BJ (cell line): ENCODE data around the gene HLA-DMB. TPM values are rescaled to one million over a fixed set of nuclear protein-coding genes. Genes with fewer than 3 reads are reported as not detected.

Experiments used
- CTCF ChIA-PET: fragments of 350-600 bp; formaldehyde crosslinking; extraction: SDS; loops from one replicate; lab custom pipeline; 2021; ENCODE audit warnings: antibody characterized with exemption, inconsistent platforms; lab: Yijun Ruan, JAX
- POLR2A ChIA-PET: fragments of 300-600 bp; sonication (Branson Sonifier 250); formaldehyde crosslinking; extraction: SDS; loops from one replicate; lab custom pipeline; 2021; ENCODE audit warnings: antibody characterized with exemption; lab: Charles Lee
- DNase-seq: peaks from one replicate; pipeline ENCODE4 v3.0.0-alpha.2; 2011; ENCODE audit warnings: low read depth
- H3K27me3 ChIP-seq: 2 replicates; pipeline ENCODE4 v1.6.0; 2011; ENCODE audit warnings: low read length; ENCODE audit not compliant: control insufficient read depth, insufficient read depth
- H3K36me3 ChIP-seq: 2 replicates; pipeline ENCODE4 v1.5.1; 2011; ENCODE audit warnings: low read length; ENCODE audit not compliant: control insufficient read depth, insufficient read depth
- H3K4me3 ChIP-seq: 2 replicates; pipeline ENCODE4 v1.5.1; 2011; ENCODE audit warnings: low read depth, mild to moderate bottlenecking, control low read depth, low read length
- CTCF ChIP-seq: IDR thresholded peaks from 2 replicates; pipeline ENCODE4 v1.5.1; 2011; ENCODE audit warnings: low read depth, mild to moderate bottlenecking, control low read depth, inconsistent platforms, low read length, moderate library complexity; ENCODE audit not compliant: insufficient read depth
- polyA plus RNA-seq: library from polyadenylated mRNA; depleted of rRNA; stranded (reverse); fragments of >200 nt; gene quantifications from 2 replicates; pipeline ENCODE4 v1.2.3, GENCODE V29; 2011

Gene HLA-DMB
- polyA plus RNA-seq, 1 experiment = not detected

- H3K27me3 ChIP-seq = no peaks in the 10 kb centered on the region; the same call in none of the 2 replicates
- no peak for TF ChIP-seq CTCF
- ChIA-PET CTCF (interaction anchor here (0.7 to 9.2 kb wide), 17 partner anchors 10 to 141 kb away, joined by 3 to 246 read pairs (median 13); partner anchors contain the start of genes BRD2, HLA-DMA, HLA-DMB and PSMB8), POLR2A (interaction anchor here (3.0 kb wide), 1 partner anchor 12 kb away, joined by 17 read pairs; no protein-coding TSS in a partner anchor)
- DNase-seq = no peak
- no peak overlapping the region for H3K4me3 ChIP-seq
- peaks cover 19% of the 10 kb centered on the region for H3K36me3 ChIP-seq
Observed at GRCh38 chr6:32983493-32983848, 42.6 kb upstream of the HLA-DMB start.

- Histone ChIP-seq H3K27me3 (no peaks in the 10 kb centered on the region; the same call in 1 of the 2 replicates), H3K36me3 (peaks cover 24% of the 10 kb centered on the region), H3K4me3 (no peak overlapping the region)
- CTCF ChIA-PET = interaction anchor here (1.0 to 9.2 kb wide), 10 partner anchors 10 to 129 kb away, joined by 3 to 246 read pairs (median 24); partner anchors contain the start of genes HLA-DMB and PSMB9
- no peak for TF ChIP-seq CTCF
- POLR2A ChIA-PET = interaction anchor here (1.1 to 3.0 kb wide), 2 partner anchors 9 to 11 kb away, joined by 3 to 17 read pairs; no protein-coding TSS in a partner anchor
- no peak for DNase-seq
Observed at GRCh38 chr6:32982702-32983492, 42.1 kb upstream of the HLA-DMB start.

GRCh38 chr6:32982084-32982701 is 41.4 kb upstream of the HLA-DMB start:
- no peak for TF ChIP-seq CTCF
- no peak overlapping the region for H3K4me3 ChIP-seq
- peaks cover 28% of the 10 kb centered on the region for H3K36me3 ChIP-seq
- POLR2A ChIA-PET = interaction anchor here (1.1 to 3.0 kb wide), 2 partner anchors 8 to 10 kb away, joined by 3 to 17 read pairs; no protein-coding TSS in a partner anchor
- H3K27me3 ChIP-seq = no peaks in the 10 kb centered on the region; the same call in 1 of the 2 replicates
- CTCF ChIA-PET = interaction anchor here (1.0 to 9.2 kb wide), 4 partner anchors 17 to 96 kb away, joined by 5 to 246 read pairs (median 24); no protein-coding TSS in a partner anchor
- DNase-seq = no peak

GRCh38 chr6:32980488-32981038 is 39.7 kb upstream of the HLA-DMB start:
- POLR2A ChIA-PET = interaction anchor here (0.9 to 1.1 kb wide), 2 partner anchors 9 to 92 kb away, joined by 4 read pairs; no protein-coding TSS in a partner anchor
- H3K36me3 ChIP-seq = peaks cover 39% of the 10 kb centered on the region
- H3K27me3 ChIP-seq = no peaks in the 10 kb centered on the region
- CTCF ChIA-PET = interaction anchor here (0.7 to 9.2 kb wide), 9 partner anchors 9 to 142 kb away, joined by 3 to 246 read pairs (median 7); partner anchors contain the start of genes HLA-DMA and TAP2
- no peak for DNase-seq
- TF ChIP-seq CTCF = no peak
- no peak overlapping the region for H3K4me3 ChIP-seq
